NCI-H2107 (cell line): ENCODE data around the gene MARCHF9.

Experiments
- DNase-seq: peaks from one replicate; lab custom pipeline; 2025; lab: John Stamatoyannopoulos, UW

MARCHF9 gene

GRCh38 chr12:57800965-57801364 lies 46.1 kb downstream of the MARCHF9 start:
- no peak for DNase-seq

GRCh38 chr12:57802607-57803006 lies 47.7 kb downstream of the MARCHF9 start:
- no peak for DNase-seq

GRCh38 chr12:57803319-57803893 lies 48.5 kb downstream of the MARCHF9 start:
- no peak for DNase-seq

GRCh38 chr12:57806677-57807076 lies 51.8 kb downstream of the MARCHF9 start:
- no peak for DNase-seq

- no peak for DNase-seq
Observed at GRCh38 chr12:57807285-57807684, 52.4 kb downstream of the MARCHF9 start.

- no peak for DNase-seq
Observed at GRCh38 chr12:57808351-57808750, 53.4 kb downstream of the MARCHF9 start.

- DNase-seq: no peak
Observed at GRCh38 chr12:57809425-57809824, 54.5 kb downstream of the MARCHF9 start.
